Thymus (tissue), 11 donors: ENCODE measurements around the gene MGLL. TPM values are rescaled to one million over a fixed set of nuclear protein-coding genes. Genes with fewer than 3 reads are reported as not detected.
A peak's percentile ranks its signal among the peaks of the same experiment; 100 is the strongest.

Experiments
- DNase-seq, 9 donors: peaks; one replicate each; pipeline ENCODE4 v3.0.0-alpha.2; 2013; ENCODE audit warnings: low spot score in 9 of 9, low read depth in 6 of 9, missing footprints in 1 of 9
- H3K27ac ChIP-seq, 2 donors: one replicate each; pipeline ENCODE4 v1.5.1; 2013; ENCODE audit warnings: control low read depth in 1 of 2, low read depth in 1 of 2, low read length in 1 of 2, mild to moderate bottlenecking in 1 of 2, moderate library complexity in 1 of 2
- H3K27me3 ChIP-seq, 2 donors: one replicate each; pipeline ENCODE4 v1.5.1; 2013; ENCODE audit warnings: low read length in 1 of 2; ENCODE audit not compliant: control insufficient read depth in 2 of 2, insufficient read depth in 1 of 2
- H3K36me3 ChIP-seq, 2 donors: one replicate each; pipeline ENCODE4 v1.5.1; 2013; ENCODE audit warnings: low read length in 1 of 2, mild to moderate bottlenecking in 1 of 2, moderate library complexity in 1 of 2; ENCODE audit not compliant: control insufficient read depth in 2 of 2, insufficient read depth in 2 of 2
- H3K4me1 ChIP-seq, 2 donors: one replicate each; pipeline ENCODE4 v1.5.1; 2013; ENCODE audit warnings: low read length in 2 of 2; ENCODE audit not compliant: control insufficient read depth in 2 of 2, insufficient read depth in 2 of 2
- H3K4me3 ChIP-seq, 2 donors: one replicate each; pipeline ENCODE4 v1.5.1; 2013; ENCODE audit warnings: low read length in 2 of 2, control low read depth in 1 of 2, mild to moderate bottlenecking in 1 of 2
- H3K9me3 ChIP-seq, 2 donors: one replicate each; pipeline ENCODE4 v1.5.1; 2013; ENCODE audit warnings: low read length in 1 of 2, mild to moderate bottlenecking in 1 of 2; ENCODE audit not compliant: control insufficient read depth in 2 of 2, insufficient read depth in 1 of 2
- WGBS: extraction: QIAGEN DNeasy Blood & Tissue Kit; methylation state at CpG from one replicate; pipeline ENCODE4 v1.1.7; 2013; 5-methylcytosine and 5-hydroxymethylcytosine counted together
- polyA plus RNA-seq: library from polyadenylated mRNA; stranded (reverse); fragments of 200-250 nt; gene quantifications from one replicate; pipeline ENCODE4 v1.2.3, GENCODE V29; 2013
- total RNA-seq: library from RNA; stranded (reverse); fragments of 120-200 nt; gene quantifications from one replicate; pipeline ENCODE4 v1.2.4, GENCODE V29; 2013
- donor health status: healthy.

The MGLL gene
- total and polyA plus RNA-seq, 2 donors, result 5.4 to 15.2 TPM

DNA sequence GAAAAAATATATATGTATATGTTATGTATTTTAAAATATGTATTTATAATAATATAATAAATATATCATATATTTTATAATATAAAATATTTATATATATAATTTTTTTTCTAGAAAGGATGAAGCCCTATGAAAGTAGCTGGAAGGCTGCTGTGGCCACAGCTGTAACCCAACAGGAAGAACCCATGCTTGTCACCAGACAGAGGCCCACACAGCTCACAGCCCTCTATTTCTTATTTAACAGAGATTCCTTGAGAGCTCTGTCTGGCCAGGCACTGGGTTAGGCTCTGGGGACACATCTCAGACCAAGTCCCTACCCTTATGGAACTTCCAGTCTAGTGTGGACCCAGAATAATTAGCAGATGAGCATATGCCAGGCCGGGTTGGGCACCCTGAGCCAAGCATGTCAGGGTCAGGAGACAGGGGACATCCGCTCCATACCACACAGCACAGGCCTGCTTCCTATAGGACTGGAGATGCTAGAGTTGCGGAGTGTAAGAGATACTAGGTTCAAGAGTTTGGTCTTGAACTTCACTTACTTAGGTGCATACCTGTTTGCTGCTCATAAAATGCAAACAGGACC, 20.5 kb downstream of the MGLL start:
- DNase-seq, result no peak

DNA sequence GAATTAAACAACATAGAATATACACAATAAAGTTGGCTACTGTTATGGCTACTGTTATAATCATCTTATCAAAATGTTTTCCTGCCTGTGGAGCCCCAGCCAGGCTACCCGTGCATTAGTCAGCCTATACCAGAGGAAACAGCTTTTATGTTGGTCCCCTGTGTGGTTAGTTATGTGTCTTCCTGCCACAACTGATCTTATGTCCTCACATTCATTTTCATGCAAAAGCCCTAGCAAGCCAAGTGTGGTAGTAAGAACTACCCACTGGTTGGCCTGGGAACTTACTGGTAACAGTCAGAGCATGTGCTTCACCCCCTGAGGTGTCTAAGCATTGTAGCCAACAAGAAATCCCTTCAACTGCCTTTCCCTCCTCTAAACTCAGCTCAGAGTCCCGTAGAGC, 21.8 kb downstream of the MGLL start:
- Histone ChIP-seq H3K9me3 (no peaks in the 10 kb centered on the region), H3K36me3 (no peaks in the 10 kb centered on the region), H3K27me3 (no peaks in the 10 kb centered on the region), H3K4me1 (peaks cover 6 to 17% of the 10 kb centered on the region in 2 donors), H3K4me3 (no peak overlapping the region), H3K27ac (peak overlapping the region; percentile 13 to 42)
- 18% methylated on average over 2 of the region's 2 CpGs for WGBS
- DNase-seq, result peak in 1 of 9 donors; percentile 48

More for the DNA sequence above, 20.5 kb downstream of the MGLL start:
- Histone ChIP-seq H3K4me1 (peaks cover 6 to 17% of the 10 kb centered on the region in 2 donors), H3K4me3 (no peak overlapping the region), H3K27me3 (no peaks in the 10 kb centered on the region), H3K27ac (no peak overlapping the region), H3K9me3 (no peaks in the 10 kb centered on the region), H3K36me3 (no peaks in the 10 kb centered on the region)
- WGBS, result 96% methylated on average over 3 of the region's 3 CpGs

DNA sequence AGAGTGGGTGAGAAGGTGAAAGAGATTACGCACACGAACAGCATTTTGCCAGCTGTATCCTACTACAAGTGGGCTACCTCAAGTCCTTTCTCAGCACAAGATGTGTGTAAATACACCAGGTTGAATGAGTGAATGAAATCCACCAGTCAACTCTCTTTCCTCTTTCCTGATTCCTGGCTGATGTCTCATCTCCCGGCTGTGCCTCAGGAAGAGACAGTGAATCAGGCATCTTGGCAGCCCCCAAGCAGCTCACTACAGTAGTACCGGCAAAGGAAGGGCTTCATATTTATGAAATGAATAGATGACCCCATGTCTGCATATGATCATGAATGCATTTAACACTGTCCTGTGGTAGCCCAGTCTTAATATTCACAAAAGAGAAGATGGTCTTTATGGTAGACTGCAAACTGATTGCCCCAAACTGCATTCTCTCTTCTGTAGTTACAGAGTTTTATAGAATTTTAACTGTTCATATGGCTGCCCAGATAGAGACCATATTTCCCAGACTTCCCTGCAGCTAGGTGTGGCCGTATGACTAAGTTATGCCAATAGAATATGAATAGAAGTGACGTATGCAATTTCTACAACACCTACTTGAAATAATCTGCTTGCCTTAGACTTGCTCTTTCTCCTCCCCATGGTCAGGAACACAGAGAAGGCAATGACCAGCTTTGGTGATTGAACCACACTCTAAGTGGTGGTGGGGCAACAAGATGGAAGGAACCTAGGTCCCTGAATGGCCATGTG, 22.7 kb downstream of the MGLL start:
- Histone ChIP-seq H3K4me1 (peaks cover 6 to 17% of the 10 kb centered on the region in 2 donors), H3K4me3 (no peak overlapping the region), H3K36me3 (no peaks in the 10 kb centered on the region), H3K27me3 (no peaks in the 10 kb centered on the region), H3K27ac (no peak overlapping the region), H3K9me3 (no peaks in the 10 kb centered on the region)
- WGBS, result 93% methylated on average over 6 of the region's 6 CpGs
- DNase-seq, result no peak

DNA sequence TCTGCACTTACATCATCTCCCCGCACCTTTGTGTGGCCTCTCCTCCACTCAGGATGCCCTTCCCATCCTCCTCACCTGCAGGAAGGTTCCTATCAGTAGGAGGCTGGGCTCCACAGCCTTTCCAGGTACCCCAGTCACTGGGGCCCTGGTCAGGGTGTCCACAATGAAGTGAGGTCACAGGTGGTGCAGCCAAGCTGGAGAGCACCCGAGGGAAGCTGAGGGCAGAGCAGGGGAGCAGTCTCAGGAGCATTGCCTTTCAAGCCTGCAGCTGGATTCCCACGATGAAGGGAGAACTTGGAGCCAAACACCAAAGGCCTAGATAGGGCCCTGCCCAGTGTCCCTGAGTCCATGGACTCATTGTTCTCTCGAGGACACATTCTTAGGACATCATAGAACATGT, 23.6 kb downstream of the MGLL start:
- no peak overlapping the region for H3K27ac ChIP-seq

DNA sequence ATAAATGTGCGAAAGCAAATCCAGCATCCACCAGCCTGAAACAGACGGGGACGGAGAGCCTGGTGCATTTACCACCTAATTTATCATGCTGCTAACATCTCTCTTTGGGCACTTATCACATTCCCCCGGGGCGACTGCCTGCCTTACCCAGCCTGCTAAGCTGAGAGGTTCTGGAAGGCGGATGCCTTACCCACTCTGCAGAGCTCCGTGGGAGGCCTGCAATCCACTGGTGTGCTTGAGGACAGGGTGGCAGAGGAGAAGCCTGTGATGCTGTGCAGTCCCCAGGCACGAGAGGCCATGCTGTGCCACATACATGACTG, 25.5 kb downstream of the MGLL start:
- H3K9me3 ChIP-seq, result peaks cover 0 to 2% of the 10 kb centered on the region in 2 donors
- DNase-seq, result no peak
- no peak overlapping the region for H3K27ac ChIP-seq
- WGBS, result 97% methylated on average over 8 of the region's 8 CpGs
- H3K4me1 ChIP-seq, result peaks cover 6 to 24% of the 10 kb centered on the region in 2 donors
- no peak overlapping the region for H3K4me3 ChIP-seq
- H3K36me3 ChIP-seq, result no peaks in the 10 kb centered on the region
- no peaks in the 10 kb centered on the region for H3K27me3 ChIP-seq

More for the DNA sequence above, 23.6 kb downstream of the MGLL start:
- WGBS, result 79% methylated on average over 4 of the region's 4 CpGs
- no peaks in the 10 kb centered on the region for H3K9me3 ChIP-seq
- peaks cover 6 to 17% of the 10 kb centered on the region in 2 donors for H3K4me1 ChIP-seq
- H3K36me3 ChIP-seq, result no peaks in the 10 kb centered on the region
- no peak overlapping the region for H3K4me3 ChIP-seq
- no peaks in the 10 kb centered on the region for H3K27me3 ChIP-seq
- DNase-seq, result no peak

DNA sequence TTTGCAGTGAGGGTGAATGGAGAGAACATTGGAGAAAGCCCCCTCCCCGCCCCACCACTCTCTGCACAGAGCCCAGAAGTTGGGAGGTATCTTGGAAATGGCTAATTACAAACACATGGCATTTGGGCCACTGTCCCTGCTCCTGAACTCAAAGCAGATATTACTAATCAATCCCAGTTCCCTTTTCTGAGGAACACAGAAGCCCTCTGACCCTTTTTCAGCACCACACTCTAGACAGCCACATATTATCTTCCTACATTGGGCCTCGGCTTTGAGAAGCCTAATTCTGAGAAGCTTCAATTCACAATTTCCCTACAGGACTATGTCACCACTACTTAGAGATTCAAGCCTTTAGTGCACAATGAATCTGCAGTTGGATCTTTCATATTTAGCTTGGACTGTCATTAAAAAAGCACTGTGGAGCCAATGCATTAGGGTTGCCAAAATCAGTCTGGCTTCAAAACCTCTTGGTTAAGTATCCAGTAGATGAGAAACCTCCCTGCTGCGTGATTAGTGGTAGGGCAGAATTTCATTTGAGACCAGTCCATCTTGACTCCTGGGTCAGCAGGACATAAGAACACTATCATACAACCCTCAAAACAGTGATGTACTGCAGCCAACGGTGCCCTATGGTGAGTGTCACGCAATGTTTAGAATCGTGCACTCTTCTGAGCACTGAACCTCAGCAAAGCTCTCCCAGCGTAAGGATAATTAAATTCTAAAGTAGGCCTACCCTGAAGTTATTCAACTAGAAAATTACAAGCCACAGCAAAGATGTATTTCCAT, 26.1 kb downstream of the MGLL start:
- 95% methylated on average over 7 of the region's 7 CpGs for WGBS
- Histone ChIP-seq H3K4me1 (peaks cover 6 to 29% of the 10 kb centered on the region in 2 donors), H3K9me3 (peaks cover 0 to 2% of the 10 kb centered on the region in 2 donors), H3K27me3 (no peaks in the 10 kb centered on the region), H3K27ac (no peak overlapping the region), H3K36me3 (no peaks in the 10 kb centered on the region), H3K4me3 (no peak overlapping the region)
- no peak for DNase-seq

DNA sequence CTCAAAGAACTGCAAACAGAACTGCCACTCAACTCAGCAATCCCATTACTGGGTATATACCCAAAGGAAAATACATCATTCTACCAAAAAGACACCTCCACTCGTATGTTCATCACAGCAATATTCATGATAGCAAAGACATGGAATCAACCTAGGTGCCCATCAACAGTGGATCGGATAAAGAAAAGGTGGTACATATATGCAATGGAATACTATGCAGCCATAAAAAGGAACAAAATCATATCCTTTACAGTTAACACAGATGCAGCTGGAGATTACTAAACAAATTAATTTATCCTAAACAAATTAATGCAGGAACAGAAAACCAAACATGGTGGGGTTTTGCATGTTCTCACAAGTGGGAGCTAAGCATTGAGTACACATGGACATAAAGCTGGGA, 27.3 kb downstream of the MGLL start:
- 98% methylated on average over 2 of the region's 2 CpGs for WGBS
- no peak for DNase-seq
- Histone ChIP-seq H3K36me3 (no peaks in the 10 kb centered on the region), H3K27ac (no peak overlapping the region), H3K4me1 (peaks cover 5 to 28% of the 10 kb centered on the region in 2 donors), H3K4me3 (no peak overlapping the region), H3K9me3 (peaks cover 0 to 2% of the 10 kb centered on the region in 2 donors), H3K27me3 (no peaks in the 10 kb centered on the region)

DNA sequence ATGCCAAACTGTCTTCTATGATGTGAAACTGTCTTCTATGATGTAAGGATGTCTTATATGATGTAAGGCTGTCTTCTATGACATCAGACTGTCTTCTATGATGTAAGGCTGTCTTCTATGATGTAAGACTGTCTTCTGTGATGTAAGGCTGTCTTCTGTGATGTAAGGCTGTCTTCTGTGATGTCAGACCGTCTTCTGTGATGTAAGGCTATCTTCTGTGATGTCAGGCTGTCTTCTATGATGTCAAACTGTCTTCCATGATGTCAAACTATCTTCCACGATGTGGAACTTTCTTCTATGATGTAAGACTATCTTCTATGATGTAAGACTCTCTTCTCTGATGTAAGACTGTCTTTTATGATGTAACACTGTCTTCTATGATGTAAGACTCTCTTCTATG, 27.9 kb downstream of the MGLL start:
- H3K4me3 ChIP-seq, result no peak overlapping the region
- H3K4me1 ChIP-seq, result peaks cover 4 to 27% of the 10 kb centered on the region in 2 donors
- no peak overlapping the region for H3K27ac ChIP-seq
- 94% methylated on average over 2 of the region's 2 CpGs for WGBS
- DNase-seq, result no peak
- H3K27me3 ChIP-seq, result no peaks in the 10 kb centered on the region
- peaks cover 0 to 2% of the 10 kb centered on the region in 2 donors for H3K9me3 ChIP-seq
- H3K36me3 ChIP-seq, result no peaks in the 10 kb centered on the region
